DMS53 (cell line): ENCODE results near the gene POU6F2.

ENCODE experiments used
- DNase-seq: peaks from one replicate; lab custom pipeline; 2025; lab: John Stamatoyannopoulos, UW

POU6F2 gene

DNA sequence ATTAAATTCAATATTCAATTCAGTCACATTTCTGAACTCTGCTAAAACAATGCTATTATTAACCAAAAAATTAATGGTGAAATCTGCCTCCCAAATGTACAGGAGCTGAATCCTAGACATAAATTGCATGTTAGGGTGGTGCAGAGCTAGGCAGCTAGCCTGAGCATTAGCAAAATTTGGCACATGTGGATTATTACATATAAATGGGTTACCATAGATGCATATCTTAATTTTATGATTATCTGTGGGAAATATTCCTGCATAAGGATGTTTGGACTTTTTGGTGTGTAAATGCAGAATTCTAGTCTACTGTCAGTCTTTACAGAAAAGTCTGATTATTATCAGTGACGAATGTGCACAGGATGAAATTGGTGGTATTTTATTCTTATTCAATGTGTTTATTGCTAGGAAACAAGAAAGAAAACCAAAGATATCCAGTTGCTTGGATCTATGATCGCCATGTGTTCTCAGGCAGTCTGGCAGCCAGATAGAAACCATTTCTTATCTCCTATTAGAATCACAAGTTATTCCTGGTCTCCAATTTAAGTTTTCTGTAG is 150.7 kb downstream of the POU6F2 start:
- DNase-seq, result no peak

DNA sequence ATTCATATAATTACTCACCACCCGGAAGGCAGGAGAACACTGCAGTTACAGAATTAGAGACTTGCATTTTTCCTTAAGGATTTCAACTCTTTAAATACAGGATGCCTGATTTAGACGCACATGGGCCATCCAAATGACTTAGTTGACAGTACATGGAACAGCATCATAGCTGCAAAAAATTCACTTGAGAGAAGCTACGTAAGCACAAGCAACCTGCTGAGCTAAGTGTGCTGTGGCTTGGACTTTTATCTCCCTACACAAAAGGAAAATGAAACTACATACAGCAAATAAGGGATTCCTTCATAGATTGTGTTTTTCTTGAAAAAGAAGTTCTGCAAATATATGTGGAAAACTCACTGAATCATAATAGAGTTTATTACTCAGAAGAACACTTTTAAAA is 152.6 kb downstream of the POU6F2 start:
- peak; percentile 41 for DNase-seq

DNA sequence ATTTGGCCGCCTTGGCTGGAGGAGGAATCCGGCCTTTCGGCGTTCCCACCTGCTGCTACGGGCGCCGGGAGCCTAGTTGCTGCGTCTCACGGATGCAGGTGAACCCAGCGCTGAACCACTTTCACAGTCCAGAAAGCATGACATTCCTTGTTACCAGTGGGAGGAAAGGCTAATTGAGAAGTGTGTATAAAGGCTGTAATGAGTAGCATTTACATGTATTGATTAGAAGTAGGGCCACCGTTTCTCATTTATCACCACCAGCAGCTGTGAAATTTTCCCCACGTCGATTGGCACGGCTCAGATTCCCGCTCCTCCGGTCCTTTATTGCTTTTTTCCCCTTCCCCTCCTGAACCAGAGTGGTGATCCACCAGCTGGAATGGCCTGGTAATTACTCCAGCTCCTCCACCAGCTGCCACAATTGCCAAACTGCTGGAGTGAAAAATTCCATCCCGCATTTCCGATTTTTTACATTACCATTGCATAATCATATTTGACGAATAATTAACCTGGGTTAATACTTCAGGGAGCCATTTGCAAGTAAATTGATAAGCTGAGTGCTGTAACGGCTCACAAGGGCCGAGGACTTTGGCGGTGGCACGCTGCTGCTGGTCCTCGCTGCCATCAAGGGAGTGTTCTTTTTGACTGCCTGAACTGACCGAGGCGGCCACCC is 153.3 kb downstream of the POU6F2 start:
- DNase-seq, result peak; percentile 29

DNA sequence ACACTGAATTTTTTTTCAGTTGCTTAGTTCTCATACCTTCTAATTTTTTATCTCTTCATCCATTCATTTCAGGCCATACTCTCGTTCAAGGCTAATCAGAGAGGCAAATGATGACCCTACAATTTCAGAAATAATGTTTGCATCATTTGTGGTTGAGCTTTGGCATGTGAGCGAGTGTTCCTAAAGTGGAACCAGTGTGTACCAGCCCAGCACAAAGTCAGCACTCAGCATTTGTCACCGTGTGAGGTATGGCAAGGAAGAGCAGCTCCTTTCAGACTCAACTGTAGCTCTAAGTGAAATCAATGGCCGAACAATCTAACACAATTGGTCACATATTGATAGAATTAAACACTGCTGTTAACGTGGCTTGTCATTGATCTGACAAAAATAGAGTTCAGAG is 154.6 kb downstream of the POU6F2 start:
- DNase-seq, result no peak

DNA sequence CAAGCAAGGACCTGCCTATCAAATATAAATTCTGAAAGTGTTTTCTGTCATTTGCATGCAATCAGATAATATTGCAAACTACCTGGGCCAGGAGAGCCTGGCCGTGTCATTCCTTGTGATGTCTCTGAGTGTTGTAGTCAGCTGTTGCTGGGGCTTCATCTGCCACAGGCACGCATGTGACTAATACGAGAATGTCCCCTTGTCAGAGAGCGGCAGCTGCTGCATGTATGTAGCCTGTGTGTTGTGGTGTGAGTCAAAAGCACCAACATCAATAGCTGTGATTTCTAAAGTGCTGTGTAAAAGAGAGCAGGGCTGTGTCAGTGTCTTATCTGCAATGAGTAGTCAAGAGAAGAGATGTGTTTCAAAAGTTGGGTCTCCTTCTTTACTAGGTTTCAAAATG is 155.4 kb downstream of the POU6F2 start:
- no peak for DNase-seq

DNA sequence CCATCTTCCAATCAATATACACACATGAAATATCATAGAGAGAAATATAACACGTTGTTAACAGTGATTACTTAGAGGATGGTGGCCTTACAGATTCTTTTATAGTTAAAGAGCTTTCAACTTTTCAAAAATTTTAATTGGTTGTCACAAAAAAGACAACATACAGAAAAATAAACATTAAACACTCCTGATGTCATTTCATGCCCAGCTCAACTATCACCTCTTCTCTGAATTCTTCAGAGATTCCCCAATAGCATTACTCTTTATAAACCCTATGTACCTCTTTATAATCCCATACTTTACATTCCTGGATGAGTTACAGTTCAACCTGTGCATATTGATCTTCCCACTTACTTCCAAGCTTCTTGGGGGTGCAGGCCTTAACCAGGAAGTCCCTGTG is 159.8 kb downstream of the POU6F2 start:
- no peak for DNase-seq

DNA sequence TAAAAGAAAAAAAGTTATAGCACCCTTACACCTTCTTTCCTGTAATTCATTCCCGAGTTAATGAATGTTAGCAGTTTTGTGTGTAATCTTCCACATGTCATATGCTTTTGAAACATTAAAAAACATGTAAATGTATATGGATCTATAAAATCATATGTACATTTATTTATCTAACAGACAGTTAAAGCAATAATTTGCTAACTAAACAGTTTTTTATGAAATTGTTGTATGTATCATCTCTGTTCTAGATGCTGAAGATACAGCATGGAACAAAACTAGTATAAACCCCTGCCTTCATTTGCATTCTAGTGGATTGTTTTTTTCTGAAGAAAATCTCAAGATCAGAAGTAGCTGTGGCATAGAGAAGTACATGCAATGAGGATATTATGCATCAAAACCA is 165.0 kb downstream of the POU6F2 start:
- DNase-seq, result no peak

DNA sequence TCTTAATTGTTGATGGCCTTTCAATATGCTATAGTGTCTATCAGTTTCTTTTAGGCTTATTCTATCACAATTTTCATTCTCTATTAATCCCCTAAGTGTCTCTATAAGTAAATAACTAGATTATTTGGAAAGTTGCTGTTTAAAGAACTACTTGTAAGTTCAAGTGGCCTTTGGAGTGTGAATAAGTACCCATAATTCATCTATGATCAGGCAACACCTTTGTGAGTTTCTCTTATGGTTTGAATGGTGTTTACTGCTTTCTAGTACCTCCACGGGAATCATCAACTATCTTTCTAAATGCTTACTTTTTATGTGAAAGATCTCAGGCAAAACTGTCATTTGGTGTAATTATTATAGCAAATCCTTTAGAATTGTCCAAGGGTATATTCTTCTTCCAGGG is 166.7 kb downstream of the POU6F2 start:
- peak; percentile 64 for DNase-seq

DNA sequence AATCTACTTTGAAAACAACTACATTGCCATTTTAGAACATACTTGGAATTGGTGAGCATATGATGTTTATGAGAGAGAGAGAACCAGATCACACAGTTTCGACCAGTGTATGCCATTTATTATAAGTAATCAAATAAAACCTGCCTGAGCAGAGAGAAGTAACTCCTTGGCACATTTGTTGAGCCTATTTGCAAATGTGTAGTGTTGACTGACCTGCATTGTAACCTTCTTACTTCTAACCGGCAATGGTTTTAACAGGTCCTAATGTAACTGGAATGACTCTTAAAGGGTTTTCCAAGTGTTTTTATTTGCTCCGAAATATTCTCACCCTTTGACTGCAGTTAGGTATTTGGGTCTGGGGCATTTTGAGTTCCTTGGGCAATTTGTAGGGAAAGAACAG is 167.6 kb downstream of the POU6F2 start:
- no peak for DNase-seq

DNA sequence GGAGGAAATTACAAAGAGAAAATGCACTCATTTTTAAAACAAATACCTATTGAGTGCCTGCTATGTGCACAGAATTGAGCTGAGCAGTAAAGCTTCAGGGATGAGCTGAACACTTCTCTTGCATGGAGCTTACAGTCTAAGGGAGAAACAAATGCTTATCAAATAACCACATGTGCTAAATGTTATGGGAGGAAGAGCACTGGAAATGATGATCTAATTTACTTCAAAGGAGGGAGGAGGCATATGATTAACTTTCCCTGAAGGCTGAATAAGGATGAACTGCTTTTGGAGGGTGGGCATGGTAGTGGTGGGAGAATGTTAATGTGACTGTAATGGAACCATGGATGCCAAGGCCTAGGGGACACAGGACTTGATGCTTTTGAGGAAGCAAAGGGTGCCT is 168.2 kb downstream of the POU6F2 start:
- DNase-seq, result no peak

DNA sequence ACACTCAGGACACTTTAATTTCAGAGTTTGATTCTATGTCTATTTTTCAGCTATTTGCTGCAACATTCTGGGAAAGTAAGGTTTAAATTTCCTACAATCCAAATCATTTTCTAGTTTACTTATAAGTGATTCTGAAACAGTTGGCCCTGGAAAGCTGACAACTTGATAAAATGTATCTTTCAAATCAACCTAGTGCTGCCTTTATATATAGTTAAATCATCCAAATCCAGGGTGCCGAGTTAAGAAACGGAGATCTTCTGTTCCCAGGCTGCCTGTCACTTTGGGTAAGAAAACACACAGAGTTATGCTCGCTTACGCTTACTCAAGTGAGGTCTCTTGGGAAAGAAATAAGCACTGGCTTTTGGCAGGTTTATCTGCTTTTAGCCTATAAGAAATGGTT is 175.0 kb downstream of the POU6F2 start:
- DNase-seq, result no peak

DNA sequence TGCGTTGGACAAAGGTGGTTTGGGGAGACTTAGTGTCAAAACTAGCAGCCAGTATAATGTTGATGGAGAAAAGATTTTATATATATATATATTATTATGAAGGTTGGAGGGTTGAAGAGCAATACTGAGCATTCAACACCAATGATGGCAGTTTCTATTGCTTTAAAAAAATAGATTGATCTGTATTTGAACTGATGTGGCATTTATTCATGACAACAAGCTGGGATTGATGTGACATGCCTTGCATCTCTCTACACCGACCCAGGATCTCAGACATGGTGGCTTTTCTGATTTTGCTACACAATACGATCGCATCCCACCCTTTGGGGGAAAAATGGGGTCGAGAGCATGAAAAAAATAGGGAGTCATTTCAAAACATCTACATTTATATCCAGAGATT is 175.4 kb downstream of the POU6F2 start:
- no peak for DNase-seq

DNA sequence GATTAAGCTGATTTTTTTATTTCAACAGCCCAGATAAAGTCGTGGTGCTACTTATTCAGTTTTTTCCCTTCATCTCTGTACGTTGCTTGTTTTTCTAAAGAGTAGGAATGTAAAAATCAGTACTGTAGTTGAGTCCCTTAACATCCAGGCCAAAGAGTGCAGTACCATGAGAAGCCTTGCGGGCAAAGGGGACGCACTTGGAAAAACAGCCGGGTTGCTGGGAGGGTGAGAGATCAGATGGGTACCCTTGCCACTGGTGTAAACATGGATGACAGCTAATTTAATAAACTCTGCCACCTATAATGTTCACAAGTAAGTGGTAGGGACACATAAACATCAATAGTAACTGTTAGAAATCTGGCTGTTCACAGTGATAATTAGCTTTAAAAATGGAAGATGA is 175.9 kb downstream of the POU6F2 start:
- DNase-seq, result peak; percentile 6

DNA sequence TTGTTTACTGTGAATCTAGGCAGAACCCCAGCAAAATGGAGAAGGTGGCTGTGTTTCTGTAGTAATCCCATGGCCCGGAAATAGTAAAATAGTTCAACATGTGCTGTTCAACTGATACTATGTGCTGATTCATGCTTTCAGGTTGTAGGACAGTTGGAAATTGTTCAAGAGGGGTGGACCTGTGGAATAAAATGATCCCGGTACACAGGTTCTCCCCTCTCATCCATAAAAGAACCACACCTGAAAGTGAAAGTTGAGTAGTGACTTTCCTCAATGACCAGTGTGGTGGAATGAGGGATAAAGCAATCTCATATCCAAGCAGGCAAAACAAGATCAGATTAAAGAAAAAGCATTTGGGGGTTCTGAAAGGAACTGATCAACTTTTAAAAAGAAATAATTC is 177.1 kb downstream of the POU6F2 start:
- no peak for DNase-seq

DNA sequence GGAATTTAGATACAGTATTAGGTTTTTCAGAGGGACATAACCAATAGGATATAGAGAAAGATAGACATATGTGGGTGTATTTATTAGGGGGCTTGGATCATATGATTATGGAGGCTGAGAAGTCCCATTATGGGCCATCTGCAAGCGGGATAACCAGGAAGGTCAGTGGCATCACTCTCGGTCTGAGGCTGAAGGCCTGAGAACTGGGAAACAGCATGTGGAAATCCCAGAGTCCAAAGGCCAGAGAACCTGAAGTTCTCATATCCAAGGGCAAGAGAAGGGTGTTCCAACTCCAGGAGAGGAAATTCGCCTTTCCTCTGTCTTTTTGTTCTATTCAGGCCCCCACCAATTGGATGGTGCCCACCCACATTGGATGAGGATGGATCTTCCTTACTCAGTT is 180.7 kb downstream of the POU6F2 start:
- DNase-seq, result no peak

DNA sequence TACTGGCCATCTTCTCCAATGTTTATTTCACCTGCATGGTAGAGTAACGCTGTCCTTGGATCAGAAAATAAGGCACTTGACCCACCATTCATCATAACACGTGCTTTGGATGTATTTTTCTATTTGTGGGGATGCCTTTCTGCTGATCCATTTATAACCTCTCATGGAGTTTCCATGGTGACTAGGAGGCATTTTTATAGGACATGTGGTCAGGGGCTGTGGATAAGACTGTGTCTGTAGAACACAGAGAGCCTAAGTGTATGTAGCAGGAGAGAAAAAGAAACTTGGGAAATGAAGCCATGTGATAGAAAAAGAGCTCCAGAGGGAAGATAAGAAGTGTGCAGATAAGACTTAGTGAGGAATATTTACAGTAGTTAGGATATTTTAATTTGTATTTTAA is 184.2 kb downstream of the POU6F2 start:
- DNase-seq, result no peak

DNA sequence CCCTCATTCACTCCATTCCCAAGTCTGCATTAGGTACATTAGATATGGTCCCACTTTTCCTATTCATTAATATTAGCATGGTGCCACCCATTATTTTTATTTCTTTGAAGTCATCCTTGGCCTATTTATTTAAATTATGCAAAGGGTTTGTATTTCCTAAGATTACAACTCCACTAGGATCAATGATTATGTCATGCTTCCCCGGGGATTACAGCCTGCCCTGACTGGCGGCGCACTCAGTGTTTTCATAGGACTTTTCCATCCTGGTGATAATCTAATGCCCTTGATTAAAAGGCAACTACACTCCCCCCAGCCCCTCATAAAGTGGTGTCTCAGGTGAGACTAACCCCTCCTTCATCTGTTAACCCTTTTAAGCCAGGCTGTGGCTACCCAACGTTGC is 187.2 kb downstream of the POU6F2 start:
- no peak for DNase-seq

DNA sequence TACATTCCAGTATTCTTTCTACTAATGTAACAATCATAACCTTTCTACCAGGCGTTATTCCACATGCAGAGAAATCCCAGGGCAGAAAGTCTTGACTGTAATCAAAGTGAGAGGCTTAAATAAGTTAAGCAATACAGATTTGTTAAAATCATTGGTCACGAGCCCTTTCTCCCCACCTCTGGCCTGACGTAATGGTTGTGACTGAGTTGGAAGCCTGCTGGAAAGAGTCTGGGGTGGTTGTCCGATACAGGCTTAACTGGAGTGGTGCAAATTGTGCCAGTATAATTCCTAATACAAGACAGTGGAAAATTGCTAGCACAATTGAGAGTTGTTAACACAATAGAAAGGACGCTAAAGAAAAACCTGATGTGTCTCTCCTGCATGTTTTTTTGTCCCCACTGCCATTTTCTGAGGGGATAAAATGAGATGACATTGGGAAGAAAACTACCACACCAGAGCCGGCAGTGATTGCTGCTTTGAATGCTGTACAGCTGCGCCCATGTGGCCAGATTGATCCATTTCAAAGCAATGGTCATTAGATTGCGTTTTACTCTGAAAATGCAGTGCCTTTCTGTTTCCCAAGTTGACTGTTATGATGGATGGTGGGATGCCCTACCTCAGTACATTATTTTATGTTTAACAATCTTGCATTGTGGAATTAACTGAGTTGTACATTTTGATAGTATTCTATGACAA is 190.8 kb downstream of the POU6F2 start:
- DNase-seq, result no peak

DNA sequence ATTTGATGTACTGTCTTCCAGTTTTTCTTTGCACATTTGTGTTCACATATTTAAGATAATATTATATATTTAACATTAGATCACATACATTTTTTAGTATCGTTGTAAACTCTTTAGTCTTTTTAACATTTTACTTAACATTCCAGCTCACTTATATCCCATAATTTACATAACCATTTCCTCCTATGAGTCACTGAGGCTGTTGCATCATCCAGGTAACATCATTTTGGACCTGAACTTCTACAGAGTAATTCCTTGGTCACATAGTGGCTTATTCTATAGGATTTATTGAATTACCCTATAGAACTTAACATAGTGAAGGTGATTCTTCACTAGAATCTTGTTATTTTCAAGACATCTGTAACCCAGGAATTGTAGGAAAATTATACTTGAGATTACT is 194.4 kb downstream of the POU6F2 start:
- DNase-seq, result peak; percentile 69

DNA sequence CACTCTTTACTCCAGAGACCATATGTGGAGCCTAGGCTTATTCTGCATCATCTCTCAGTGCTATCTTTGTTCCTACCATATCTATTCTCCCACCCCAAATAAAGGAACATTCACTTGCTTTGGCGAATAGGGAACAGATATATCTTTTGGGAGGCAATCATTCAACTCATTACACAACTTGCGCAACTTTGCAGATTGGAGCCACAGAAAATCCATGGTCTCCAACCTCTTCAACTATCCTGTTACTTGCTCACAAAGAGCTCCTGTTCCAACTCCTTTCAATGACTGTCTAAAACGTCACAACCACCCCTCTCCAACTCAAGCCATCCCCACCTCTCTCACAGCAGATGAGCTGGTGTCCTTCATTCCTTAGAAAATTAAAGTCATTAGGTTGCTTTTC is 203.7 kb downstream of the POU6F2 start:
- no peak for DNase-seq

DNA sequence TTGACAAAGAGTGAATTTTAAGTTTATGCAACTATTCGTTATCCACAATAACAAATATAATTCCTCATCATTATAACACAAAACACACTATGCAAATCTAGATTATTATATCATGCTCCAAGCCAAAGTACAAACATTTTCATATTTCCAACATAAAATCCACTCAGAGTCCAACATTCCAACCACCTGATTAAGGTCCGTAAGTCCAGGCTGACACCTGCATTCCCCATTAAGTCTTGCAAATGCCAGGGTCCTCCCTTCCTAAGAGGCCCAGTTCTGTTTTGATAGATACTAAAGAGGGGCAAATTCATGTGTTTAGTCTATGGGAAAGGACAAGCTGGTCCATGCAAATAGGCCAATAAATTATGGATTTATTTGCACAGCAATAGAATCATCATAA is 206.1 kb downstream of the POU6F2 start:
- DNase-seq, result no peak

DNA sequence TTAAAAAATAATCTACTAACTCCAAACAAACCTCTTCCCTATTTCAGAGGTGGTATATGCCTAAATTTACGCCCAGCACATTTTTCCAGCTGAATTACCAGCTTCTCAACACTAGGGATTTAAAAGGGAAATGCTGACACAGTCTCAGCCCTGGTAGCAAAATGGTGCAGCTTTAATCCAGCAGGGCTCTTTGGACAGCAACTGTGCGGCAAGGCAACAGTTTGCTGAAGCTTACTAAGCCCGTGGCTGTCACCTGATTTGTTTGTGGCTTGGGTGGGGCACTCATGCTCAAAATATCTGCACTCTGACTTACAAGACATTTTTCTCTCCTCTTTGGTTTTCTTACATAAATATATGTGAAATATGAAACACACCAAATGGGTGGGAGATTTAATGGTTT is 206.7 kb downstream of the POU6F2 start:
- DNase-seq, result no peak

DNA sequence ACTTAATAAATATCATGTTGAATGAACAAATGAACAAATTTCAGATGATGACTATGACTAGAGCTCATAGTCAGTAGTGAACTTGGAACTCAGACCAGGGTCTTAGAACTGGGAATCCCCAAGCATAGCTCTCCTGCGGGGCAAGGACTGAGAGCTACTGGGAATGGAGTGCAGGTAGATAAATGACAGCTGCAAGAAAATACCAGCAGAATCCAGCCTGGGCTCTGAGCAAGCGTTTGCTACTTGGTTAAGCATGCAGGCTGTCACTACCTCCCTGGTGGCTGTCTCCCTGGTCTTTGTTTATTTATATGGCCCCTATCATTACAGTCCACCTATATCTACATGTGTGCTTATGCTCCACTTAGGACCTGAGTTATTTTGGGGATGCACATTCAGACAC is 208.4 kb downstream of the POU6F2 start:
- no peak for DNase-seq

DNA sequence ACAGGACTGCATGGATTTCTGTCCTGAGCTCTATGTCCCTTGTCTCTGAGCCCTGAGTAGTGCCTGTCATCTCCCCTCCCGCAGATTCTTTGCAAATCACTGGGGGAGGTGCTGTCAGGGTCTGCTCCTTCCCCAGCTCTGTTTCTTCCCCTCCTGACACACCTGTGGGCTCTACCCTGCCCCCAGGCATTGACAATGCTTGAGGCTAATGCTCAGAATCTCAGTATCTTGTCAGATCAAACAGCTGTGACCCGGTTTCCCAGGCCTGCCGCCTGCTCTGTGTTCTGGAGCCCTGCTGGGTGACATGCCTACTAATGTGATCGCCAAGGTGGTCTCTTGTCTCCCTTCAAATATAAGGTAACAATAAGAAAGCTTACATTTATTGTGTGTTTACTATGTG is 209.0 kb downstream of the POU6F2 start:
- DNase-seq, result no peak
